B cell (primary cell): ENCODE results near the gene DIP2B. TPM values are rescaled to one million over a fixed set of nuclear protein-coding genes. Genes with fewer than 3 reads are reported as not detected.

Source experiments
- ATAC-seq: fragments of 200-7000 bp; cut with Tn5 transposase; one replicate; pipeline ENCODE4 v1.10.0; 2021; ENCODE audit warnings: low read depth, mild to moderate bottlenecking, moderate number of reproducible peaks, moderate library complexity
- CTCF ChIA-PET: fragments of 350-600 bp; sonication (Branson Sonifier 250); formaldehyde crosslinking; loops from one replicate; lab custom pipeline; 2021; ENCODE audit warnings: antibody characterized with exemption, inconsistent platforms; lab: Charles Lee
- POLR2A ChIA-PET: fragments of 350-600 bp; sonication (Branson Sonifier 250); formaldehyde crosslinking; loops from one replicate; lab custom pipeline; 2021; ENCODE audit warnings: antibody characterized with exemption; lab: Charles Lee
- DNase-seq: peaks from one replicate; pipeline ENCODE4 v3.0.0; 2013
- H2AFZ ChIP-seq: 2 replicates; pipeline ENCODE4 v1.6.1; 2012; ENCODE audit warnings: mild to moderate bottlenecking, low read depth, low read length; ENCODE audit not compliant: insufficient read depth, poor library complexity, severe bottlenecking
- H3K27ac ChIP-seq, 2 donors: 1 replicate in 1 of 2; 2 replicates in 1 of 2; pipeline ENCODE4 v1.5.1; 2012 to 2013; ENCODE audit warnings: low read length in 2 of 2, mild to moderate bottlenecking in 2 of 2, moderate library complexity in 1 of 2
- H3K27me3 ChIP-seq, 4 experiments: fragments of 200-600 bp in 1 of 4; sonication (generic) in 1 of 4; replicated peaks in 1 of 4; 1 replicate in 2 of 4; 2 replicates in 2 of 4; pipeline versions ENCODE4 v1.6.1 to v1.7.0; 2013 to 2016; ENCODE audit warnings: low read length in 3 of 4, mild to moderate bottlenecking in 2 of 4, mixed read lengths in 1 of 4, moderate library complexity in 1 of 4; ENCODE audit not compliant: insufficient read depth in 4 of 4, control insufficient read depth in 3 of 4; ENCODE audit errors: control extremely low read depth in 1 of 4
- H3K36me3 ChIP-seq, 2 experiments: replicated peaks in 1 of 2; 1 replicate in 1 of 2; 2 replicates in 1 of 2; pipeline versions ENCODE4 v1.6.1 to v1.7.1; 2013; ENCODE audit warnings: low read length in 1 of 2; ENCODE audit not compliant: insufficient read depth in 2 of 2, control insufficient read depth in 1 of 2; ENCODE audit errors: control extremely low read depth in 1 of 2, extremely low read depth in 1 of 2
- H3K4me1 ChIP-seq, 2 donors: fragments of 200-600 bp in 1 of 2; sonication (generic) in 1 of 2; 1 replicate in 1 of 2; 2 replicates in 1 of 2; pipeline versions ENCODE4 v1.5.1 to v1.6.1; 2013 to 2017; ENCODE audit warnings: low read length in 2 of 2; ENCODE audit not compliant: control insufficient read depth in 2 of 2, insufficient read depth in 2 of 2
- H3K4me2 ChIP-seq: replicated peaks from 2 replicates; pipeline ENCODE3; 2012; ENCODE audit warnings: mild to moderate bottlenecking, low read depth, low read length; ENCODE audit not compliant: poor library complexity, severe bottlenecking
- H3K4me3 ChIP-seq, 5 experiments: fragments of 200-600 bp in 1 of 5; sonication (generic) in 1 of 5; 1 replicate in 3 of 5; 2 replicates in 2 of 5; pipeline versions ENCODE4 v1.5.1 to v1.7.0; 2011 to 2016; ENCODE audit warnings: low read length in 4 of 5, mild to moderate bottlenecking in 4 of 5, low read depth in 2 of 5, control low read depth in 1 of 5, moderate library complexity in 1 of 5; ENCODE audit not compliant: insufficient read depth in 1 of 5; ENCODE audit errors: control extremely low read depth in 1 of 5, extremely low read depth in 1 of 5
- H3K79me2 ChIP-seq: fragments of 200-600 bp; sonication (generic); one replicate; pipeline ENCODE4 v1.6.0; 2016; ENCODE audit warnings: low read length; ENCODE audit not compliant: control insufficient read depth, insufficient read depth
- H3K9ac ChIP-seq: fragments of 200-600 bp; sonication (generic); 2 replicates; pipeline ENCODE4 v1.6.1; 2017; ENCODE audit warnings: mild to moderate bottlenecking, low read length, moderate library complexity
- H3K9me3 ChIP-seq, 3 donors: one replicate each; pipeline versions ENCODE4 v1.6.1 to v1.7.1; 2013; ENCODE audit warnings: low read length in 2 of 3; ENCODE audit not compliant: control insufficient read depth in 2 of 3, insufficient read depth in 1 of 3; ENCODE audit errors: control extremely low read depth in 1 of 3
- H4K20me1 ChIP-seq: 2 replicates; pipeline ENCODE4 v1.6.0; 2012; ENCODE audit warnings: mild to moderate bottlenecking, low read length; ENCODE audit not compliant: insufficient read depth, control insufficient read depth, poor library complexity, severe bottlenecking
- H3K27ac Mint-ChIP-seq: one replicate; pipeline ENCODE4 v1.8.0; 2021; ENCODE audit warnings: mixed read lengths
- H3K27me3 Mint-ChIP-seq: one replicate; pipeline ENCODE4 v1.8.0; 2021; ENCODE audit warnings: mixed read lengths
- H3K4me1 Mint-ChIP-seq: one replicate; pipeline ENCODE4 v1.8.0; 2021; ENCODE audit warnings: mixed read lengths
- H3K4me3 Mint-ChIP-seq: one replicate; pipeline ENCODE4 v1.8.0; 2021; ENCODE audit warnings: mixed read lengths
- H3K9me3 Mint-ChIP-seq: one replicate; pipeline ENCODE4 v1.8.0; 2022; ENCODE audit warnings: mixed read lengths; ENCODE audit not compliant: insufficient read depth
- EZH2 ChIP-seq: IDR thresholded peaks from 2 replicates; pipeline ENCODE4 v1.6.1; 2012; ENCODE audit warnings: borderline replicate concordance, low read depth, mild to moderate bottlenecking, moderate library complexity, low read length; ENCODE audit not compliant: insufficient read depth, poor library complexity, severe bottlenecking
- WGBS: methylation state at CpG from one replicate; pipeline ENCODE4 v1.1.5; 2013; ENCODE audit warnings: missing lambda C conversion rate; ENCODE audit not compliant: insufficient coverage; 5-methylcytosine and 5-hydroxymethylcytosine counted together
- intact Hi-C: fragments of 100-400 bp; cut with micrococcal nuclease; formaldehyde crosslinking; loops from one replicate; pipeline ENCODE4 v1.10.0; 2022
- polyA plus RNA-seq: library from polyadenylated mRNA; depleted of rRNA; stranded (reverse); fragments of >200 nt; gene quantifications from 2 replicates; pipeline ENCODE4 v1.2.3, GENCODE V29; 2012
- total RNA-seq, 2 donors: library from RNA; stranded (reverse); fragments of 120-200 nt in 1 of 2; gene quantifications; 1 replicate in 1 of 2; 2 replicates in 1 of 2; pipeline versions ENCODE4 v1.2.3 to v1.2.4, GENCODE V29; 2013 to 2022
- TF ChIP-seq, protein P1 (sequence below): fragments of 200-600 bp; IDR thresholded peaks from one replicate; pipeline ENCODE4 v1.8.0; 2022; ENCODE audit warnings: antibody characterized with exemption, mild to moderate bottlenecking

The DIP2B gene
- total and polyA plus RNA-seq, 2 donors (not counting 1 experiment from before 2014, with no cell fraction given): 16.4 to 38.8 TPM

GRCh38 chr12:50533971-50534370 lies 29.2 kb downstream of the DIP2B start:
- no peaks in the 10 kb centered on the region for H3K9me3 Mint-ChIP-seq

DNA sequence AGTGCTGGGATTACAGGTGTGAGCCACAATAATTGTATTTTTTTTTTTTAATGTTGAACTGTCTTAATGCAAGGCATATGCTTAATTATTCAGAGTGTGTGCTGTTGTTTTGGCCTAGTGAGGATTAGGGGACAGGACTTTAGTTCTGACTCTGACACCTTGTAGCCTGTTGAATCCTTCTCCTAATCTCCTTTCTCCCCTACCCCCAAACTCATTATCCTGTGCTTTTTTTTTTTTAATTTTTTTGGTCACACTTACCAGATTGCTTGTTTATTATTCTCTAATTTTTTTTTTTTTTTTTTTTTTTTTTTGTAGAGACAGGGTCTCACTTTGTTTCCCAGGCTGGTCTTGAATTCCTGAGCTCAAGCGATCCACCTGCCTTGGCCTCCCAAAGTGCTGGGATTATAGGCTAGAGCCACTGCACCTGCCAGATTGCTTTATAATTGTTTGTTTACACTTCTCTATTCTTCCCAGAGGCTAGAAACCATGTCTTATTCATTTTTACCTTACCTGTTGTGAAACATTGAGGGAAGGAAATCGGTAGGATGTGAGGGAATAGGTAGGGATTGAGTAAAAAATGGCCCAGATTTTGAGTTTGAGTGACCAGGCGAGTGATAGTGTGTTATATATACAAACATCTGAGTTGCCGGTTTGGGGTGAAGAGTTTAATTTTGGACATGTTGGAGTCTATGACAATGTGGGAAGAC lies 32.2 kb downstream of the DIP2B start:
- Histone ChIP-seq H3K27me3 (no peaks in the 10 kb centered on the region), H3K4me2 (peak overlapping the region; percentile 49), H3K79me2 (peaks cover 92% of the 10 kb centered on the region), H3K36me3 (peaks cover 0 to 6% of the 10 kb centered on the region in 2 experiments), H3K4me3 (no peak overlapping the region), H3K27ac (peak overlapping the region in 1 of 2 donors; percentile 62), H4K20me1 (peaks cover 54% of the 10 kb centered on the region), H3K4me1 (peaks cover 36 to 38% of the 10 kb centered on the region in 2 donors), H3K9me3 (no peaks in the 10 kb centered on the region), H3K9ac (no peak overlapping the region), H2AFZ (no peak overlapping the region)
- no peak for TF ChIP-seq EZH2
- TF ChIP-seq, protein P1, sequence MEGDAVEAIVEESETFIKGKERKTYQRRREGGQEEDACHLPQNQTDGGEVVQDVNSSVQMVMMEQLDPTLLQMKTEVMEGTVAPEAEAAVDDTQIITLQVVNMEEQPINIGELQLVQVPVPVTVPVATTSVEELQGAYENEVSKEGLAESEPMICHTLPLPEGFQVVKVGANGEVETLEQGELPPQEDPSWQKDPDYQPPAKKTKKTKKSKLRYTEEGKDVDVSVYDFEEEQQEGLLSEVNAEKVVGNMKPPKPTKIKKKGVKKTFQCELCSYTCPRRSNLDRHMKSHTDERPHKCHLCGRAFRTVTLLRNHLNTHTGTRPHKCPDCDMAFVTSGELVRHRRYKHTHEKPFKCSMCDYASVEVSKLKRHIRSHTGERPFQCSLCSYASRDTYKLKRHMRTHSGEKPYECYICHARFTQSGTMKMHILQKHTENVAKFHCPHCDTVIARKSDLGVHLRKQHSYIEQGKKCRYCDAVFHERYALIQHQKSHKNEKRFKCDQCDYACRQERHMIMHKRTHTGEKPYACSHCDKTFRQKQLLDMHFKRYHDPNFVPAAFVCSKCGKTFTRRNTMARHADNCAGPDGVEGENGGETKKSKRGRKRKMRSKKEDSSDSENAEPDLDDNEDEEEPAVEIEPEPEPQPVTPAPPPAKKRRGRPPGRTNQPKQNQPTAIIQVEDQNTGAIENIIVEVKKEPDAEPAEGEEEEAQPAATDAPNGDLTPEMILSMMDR: no peak
- WGBS: no CpG with 5 or more reads among the region's 4 CpGs
- POLR2A ChIA-PET: no interaction called here
- Mint-ChIP-seq H3K27me3 (no peaks in the 10 kb centered on the region), H3K9me3 (no peaks in the 10 kb centered on the region), H3K27ac (peak overlapping the region; percentile 23), H3K4me3 (peak overlapping the region; percentile 15), H3K4me1 (peaks cover 30% of the 10 kb centered on the region)
- no peak for ATAC-seq
- CTCF ChIA-PET: interaction anchor here (0.6 to 1.1 kb wide), 2 partner anchors 29 to 102 kb away, joined by 3 to 5 read pairs; no protein-coding TSS in a partner anchor
- intact Hi-C loops: no loop called here
- DNase-seq: no peak

More at GRCh38 chr12:50533971-50534370, 29.2 kb downstream of the DIP2B start:
- H3K9me3 ChIP-seq: peaks cover 0 to 3% (median 0%) of the 10 kb centered on the region in 3 donors
- ATAC-seq (no peak), DNase-seq (no peak)
- peaks cover 48% of the 10 kb centered on the region for H4K20me1 ChIP-seq
- ChIA-PET POLR2A (no interaction called here), CTCF (interaction anchor here (1.0 to 1.4 kb wide), 2 partner anchors 16 to 29 kb away, joined by 4 to 6 read pairs; partner anchors contain the start of gene DIP2B)
- Mint-ChIP-seq H3K4me3 (no peak overlapping the region), H3K27me3 (no peaks in the 10 kb centered on the region), H3K4me1 (peaks cover 33% of the 10 kb centered on the region), H3K27ac (peak overlapping the region; percentile 51)
- peaks cover 81% of the 10 kb centered on the region for H3K79me2 ChIP-seq
- peaks cover 0 to 6% of the 10 kb centered on the region in 2 experiments for H3K36me3 ChIP-seq
- intact Hi-C loops: no loop called here
- no peaks in the 10 kb centered on the region for H3K27me3 ChIP-seq
- H3K4me3 ChIP-seq: no peak overlapping the region
- H3K4me2 ChIP-seq: no peak overlapping the region
- TF ChIP-seq EZH2: no peak
- TF ChIP-seq, protein P1: no peak
- peaks cover 54 to 57% of the 10 kb centered on the region in 2 donors for H3K4me1 ChIP-seq
- H3K27ac ChIP-seq: peak overlapping the region in 1 of 2 donors; percentile 82
- H2AFZ ChIP-seq: no peak overlapping the region
- H3K9ac ChIP-seq: no peak overlapping the region
